ENCODE measurements around the gene FAM163A.
A peak's percentile ranks its signal among the peaks of the same experiment; 100 is the strongest.

Gene FAM163A

DNA sequence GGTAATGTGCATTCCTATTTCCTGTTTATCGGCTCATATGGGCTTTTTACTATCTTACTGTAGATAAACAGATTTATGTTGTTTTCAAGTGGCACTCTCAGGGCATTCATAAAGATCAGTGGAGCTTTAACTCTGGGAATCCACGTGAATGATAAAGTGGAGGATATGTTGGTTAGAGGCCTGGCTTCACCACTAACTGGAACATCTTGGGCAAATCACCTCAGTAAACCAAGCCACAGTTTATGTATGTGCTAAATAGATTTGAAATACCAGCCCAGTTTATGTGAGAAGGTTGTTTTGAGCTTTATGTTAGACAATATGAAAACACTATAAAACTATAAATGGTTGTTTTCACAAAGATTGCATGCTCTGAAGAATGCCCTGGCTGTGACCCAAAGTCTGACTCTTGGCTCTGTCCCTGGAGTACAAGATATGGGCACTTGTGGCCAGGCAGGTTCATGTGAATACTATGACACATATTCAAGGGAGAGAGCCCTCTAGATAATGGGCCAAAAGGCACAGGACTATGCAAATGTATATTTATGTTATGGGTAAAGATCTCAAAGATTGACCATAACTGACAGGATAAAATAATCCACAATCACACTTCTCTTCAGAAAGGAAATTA lies 36.7 kb downstream of the FAM163A start:
- Histone ChIP-seq H3K36me3 (no peaks in the 10 kb centered on the region), H3K27ac (no peak overlapping the region), H3K4me1 (no peaks in the 10 kb centered on the region), H3K4me2 (no peak overlapping the region), H3K9ac (no peak overlapping the region), H4K20me1 (no peaks in the 10 kb centered on the region), H3K9me3 (replicated peaks in 1 of 11) (no peaks in the 10 kb centered on the region; a peak in 1 of 22 replicates), H3K4me3 (no peak overlapping the region), H3K27me3 (no peaks in the 10 kb centered on the region)
- TF ChIP-seq Cebpa-rat (IDR thresholded peaks at IDR 0.05) = no peak

DNA sequence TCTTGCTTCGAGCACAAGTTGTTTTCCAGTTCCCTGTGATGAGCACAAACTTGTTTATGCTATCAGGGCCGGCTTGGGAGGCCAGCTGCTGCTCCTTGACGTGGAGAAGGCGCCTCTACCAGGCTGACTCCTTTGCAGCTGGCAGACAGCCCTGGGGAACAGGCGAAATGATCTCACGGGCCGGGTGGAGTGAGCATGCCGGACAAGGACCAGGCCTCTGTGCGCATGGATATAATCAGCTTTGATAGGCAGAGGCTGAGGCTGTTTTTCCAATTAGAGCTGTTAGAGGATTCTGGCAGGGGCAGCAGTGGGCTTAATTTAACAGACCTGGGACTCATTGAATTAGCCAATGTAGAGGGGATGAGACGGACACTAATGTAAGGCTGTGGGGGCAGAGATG lies 38.9 kb downstream of the FAM163A start:
- no peaks in the 10 kb centered on the region for H3K9me3 ChIP-seq (replicated peaks in 1 of 11)
- no peak overlapping the region for H3K9ac ChIP-seq
- TF ChIP-seq Cebpa-rat (IDR thresholded peaks at IDR 0.05) = no peak
- H3K4me3 ChIP-seq = no peak overlapping the region
- H3K4me2 ChIP-seq = no peak overlapping the region
- H3K36me3 ChIP-seq = no peaks in the 10 kb centered on the region
- no peaks in the 10 kb centered on the region for H4K20me1 ChIP-seq
- H3K27ac ChIP-seq = no peak overlapping the region
- no peaks in the 10 kb centered on the region for H3K27me3 ChIP-seq
- H3K4me1 ChIP-seq = no peaks in the 10 kb centered on the region

- TF ChIP-seq Cebpa-rat (IDR thresholded peaks at IDR 0.05) = no peak
- Histone ChIP-seq H3K36me3 (no peaks in the 10 kb centered on the region), H3K27me3 (no peaks in the 10 kb centered on the region), H3K4me2 (no peak overlapping the region), H3K9ac (no peak overlapping the region), H4K20me1 (no peaks in the 10 kb centered on the region), H3K4me3 (no peak overlapping the region), H3K27ac (no peak overlapping the region), H3K4me1 (no peaks in the 10 kb centered on the region), H3K9me3 (replicated peaks in 1 of 11) (no peaks in the 10 kb centered on the region)
Measured at GRCh38 chr1:179785031-179785431, 41.9 kb downstream of the FAM163A start.

DNA sequence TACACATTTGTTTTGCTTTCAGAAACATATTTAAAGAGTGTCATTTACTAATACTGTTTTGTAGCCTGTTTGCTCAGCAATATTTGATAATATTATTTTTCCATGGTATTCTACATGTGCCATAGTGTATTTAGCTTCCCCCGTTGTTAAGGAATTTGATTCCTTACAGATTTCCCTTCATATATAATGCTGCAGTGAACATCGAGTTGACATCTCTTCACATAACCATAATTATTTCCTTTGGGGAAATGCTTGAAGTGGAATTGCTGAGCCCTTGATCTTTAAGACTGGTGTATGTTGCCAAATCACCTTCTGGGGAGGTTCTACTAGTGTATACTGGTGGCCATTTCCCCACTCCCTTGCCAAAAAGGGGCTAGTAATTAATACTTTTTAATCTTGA lies 42.6 kb downstream of the FAM163A start:
- Histone ChIP-seq H3K9me3 (replicated peaks in 1 of 11) (no peaks in the 10 kb centered on the region), H3K4me1 (no peaks in the 10 kb centered on the region), H3K27me3 (no peaks in the 10 kb centered on the region), H3K4me3 (no peak overlapping the region), H3K27ac (no peak overlapping the region), H3K9ac (no peak overlapping the region), H3K4me2 (no peak overlapping the region), H3K36me3 (no peaks in the 10 kb centered on the region), H4K20me1 (no peaks in the 10 kb centered on the region)
- TF ChIP-seq Cebpa-rat (IDR thresholded peaks at IDR 0.05) = no peak

- H4K20me1 ChIP-seq = no peaks in the 10 kb centered on the region
- no peak for TF ChIP-seq Cebpa-rat (IDR thresholded peaks at IDR 0.05)
- H3K9ac ChIP-seq = no peak overlapping the region
- no peak overlapping the region for H3K27ac ChIP-seq
- H3K27me3 ChIP-seq = no peaks in the 10 kb centered on the region
- no peaks in the 10 kb centered on the region for H3K36me3 ChIP-seq
- no peak overlapping the region for H3K4me3 ChIP-seq
- no peak overlapping the region for H3K4me2 ChIP-seq
- no peaks in the 10 kb centered on the region for H3K9me3 ChIP-seq (replicated peaks in 1 of 11)
- no peaks in the 10 kb centered on the region for H3K4me1 ChIP-seq
Measured at GRCh38 chr1:179786815-179787685, 44.0 kb downstream of the FAM163A start.

GRCh38 chr1:179788259-179788658 lies 45.2 kb downstream of the FAM163A start:
- no peak for TF ChIP-seq Cebpa-rat (IDR thresholded peaks at IDR 0.05)
- Histone ChIP-seq H3K4me3 (no peak overlapping the region), H3K9ac (no peak overlapping the region), H4K20me1 (no peaks in the 10 kb centered on the region), H3K4me2 (no peak overlapping the region), H3K4me1 (no peaks in the 10 kb centered on the region), H3K27me3 (no peaks in the 10 kb centered on the region), H3K9me3 (replicated peaks in 1 of 11) (no peaks in the 10 kb centered on the region), H3K27ac (no peak overlapping the region), H3K36me3 (no peaks in the 10 kb centered on the region)

DNA sequence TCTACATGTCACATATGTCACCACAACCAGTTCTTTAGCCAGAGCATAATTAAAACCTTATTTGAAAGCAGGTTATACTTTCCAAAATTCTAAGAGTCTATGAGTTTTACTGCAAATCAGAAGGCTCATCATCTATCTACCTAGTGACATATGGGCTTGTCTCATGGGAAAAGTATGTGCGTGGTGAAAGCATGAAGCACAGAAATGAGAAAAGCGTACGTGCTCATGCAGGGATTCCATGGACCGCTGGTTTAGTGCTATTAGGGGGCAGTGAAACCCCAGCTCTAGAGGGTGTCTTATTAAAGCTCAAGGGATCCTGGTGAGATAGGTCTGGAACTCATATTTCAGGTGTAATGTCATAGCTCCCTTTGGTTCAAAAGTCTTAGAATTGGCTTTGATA lies 50.2 kb downstream of the FAM163A start:
- Histone ChIP-seq H3K27me3 (no peaks in the 10 kb centered on the region), H3K9me3 (replicated peaks in 1 of 11) (no peaks in the 10 kb centered on the region), H3K4me2 (no peak overlapping the region), H3K4me1 (no peaks in the 10 kb centered on the region; a peak in 1 of 20 replicates), H3K4me3 (no peak overlapping the region), H4K20me1 (no peaks in the 10 kb centered on the region), H3K36me3 (no peaks in the 10 kb centered on the region), H3K9ac (no peak overlapping the region), H3K27ac (no peak overlapping the region)
- TF ChIP-seq Cebpa-rat (IDR thresholded peaks at IDR 0.05) = no peak

DNA sequence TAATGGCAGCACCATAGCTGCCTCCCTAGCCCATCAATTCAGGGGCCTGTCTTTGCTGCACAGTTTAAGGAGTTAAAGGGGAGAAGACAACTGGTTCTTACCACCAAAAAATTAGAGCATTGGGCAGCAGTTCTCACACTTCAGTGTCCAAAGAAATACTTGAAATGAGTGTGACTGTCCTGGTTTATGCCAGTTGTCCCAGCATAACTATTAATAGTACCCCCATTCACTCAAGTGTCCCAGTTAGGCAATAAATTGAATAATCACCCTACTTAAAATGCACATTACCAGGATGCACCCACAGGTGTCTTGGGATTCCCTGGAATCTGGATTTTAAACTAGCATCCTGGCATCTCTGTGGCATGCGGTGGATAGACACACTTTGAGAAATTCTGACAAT lies 51.1 kb downstream of the FAM163A start:
- no peak overlapping the region for H3K4me2 ChIP-seq
- TF ChIP-seq Cebpa-rat (IDR thresholded peaks at IDR 0.05) = no peak
- no peaks in the 10 kb centered on the region; a peak in 1 of 20 replicates for H3K4me1 ChIP-seq

GRCh38 chr1:179794669-179795068 lies 51.6 kb downstream of the FAM163A start:
- no peaks in the 10 kb centered on the region for H3K27me3 ChIP-seq
- H3K27ac ChIP-seq = no peak overlapping the region
- H3K4me1 ChIP-seq = no peaks in the 10 kb centered on the region; a peak in 1 of 20 replicates
- H3K9me3 ChIP-seq (replicated peaks in 1 of 11) = no peaks in the 10 kb centered on the region
- H3K9ac ChIP-seq = no peak overlapping the region
- no peak overlapping the region for H3K4me3 ChIP-seq
- no peak for TF ChIP-seq Cebpa-rat (IDR thresholded peaks at IDR 0.05)
- no peaks in the 10 kb centered on the region for H4K20me1 ChIP-seq
- 0 out of 22 replicates have a peak overlapping the region, but pooled peaks of 2 of the 11 experiments have one; percentile 0 to 2 for H3K4me2 ChIP-seq
- H3K36me3 ChIP-seq = no peaks in the 10 kb centered on the region

More for the DNA sequence above, 51.1 kb downstream of the FAM163A start:
- no peak overlapping the region for H3K4me3 ChIP-seq
- H3K27me3 ChIP-seq = no peaks in the 10 kb centered on the region
- no peaks in the 10 kb centered on the region for H4K20me1 ChIP-seq
- H3K27ac ChIP-seq = no peak overlapping the region
- no peaks in the 10 kb centered on the region for H3K36me3 ChIP-seq
- H3K9ac ChIP-seq = no peak overlapping the region
- H3K9me3 ChIP-seq (replicated peaks in 1 of 11) = no peaks in the 10 kb centered on the region
